HCT116 (cell line): ENCODE results near the gene E2F6. TPM values are rescaled to one million over a fixed set of nuclear protein-coding genes. Genes with fewer than 3 reads are reported as not detected.

Experiments used
- ATAC-seq: fragments of 200-7000 bp; cut with Tn5 transposase; 2 replicates; pipeline ENCODE4 v1.9.1; 2020; ENCODE audit warnings: mild to moderate bottlenecking, moderate library complexity
- BruUV-seq: library from RNA; stranded (reverse); fragments of 400-500 nt; replicated peaks from 2 replicates; lab custom pipeline; 2021; lab: Mats Ljungman, UMichigan
- CTCF ChIA-PET: fragments of 300-600 bp; sonication (Branson Sonifier 250); formaldehyde crosslinking; loops from one replicate; lab custom pipeline; 2021; ENCODE audit warnings: antibody characterized with exemption; lab: Charles Lee
- POLR2A ChIA-PET: fragments of 300-600, 350-600 bp; sonication (Branson Sonifier 250); formaldehyde crosslinking; loops from one replicate; lab custom pipeline; 2021; ENCODE audit warnings: antibody characterized with exemption; lab: Charles Lee
- RAD21 ChIA-PET, 2 experiments: fragments of 300-600 bp; sonication (Branson Sonifier 250); formaldehyde crosslinking; loops; one replicate each; lab custom pipeline; 2023; ENCODE audit warnings: low total read pairs in 2 of 2; ENCODE audit not compliant: uncharacterized antibody in 2 of 2, unreplicated experiment in 2 of 2, low non-redundant PET in 1 of 2; lab: Charles Lee
- DNase-seq: peaks from one replicate; pipeline ENCODE4 v3.0.0-alpha.2; 2010; ENCODE audit warnings: low read depth, low spot score
- H2AFZ ChIP-seq: fragments of 200-600 bp; shearing (Covaris generic), sonication (generic); 2 replicates; pipeline ENCODE4 v1.6.1; 2017; ENCODE audit warnings: low read depth, mixed run types, mixed read lengths, antibody characterized with exemption, low read length; ENCODE audit not compliant: poor library complexity, severe bottlenecking
- H3K27ac ChIP-seq: 2 replicates; pipeline ENCODE4 v1.5.1; 2012; ENCODE audit warnings: low read depth, low read length
- H3K27me3 ChIP-seq: fragments of 200-600 bp; sonication (generic); 2 replicates; pipeline ENCODE4 v1.6.1; 2016; ENCODE audit warnings: mixed run types, low read length, mixed read lengths; ENCODE audit not compliant: insufficient read depth
- H3K36me3 ChIP-seq, 2 experiments: fragments of 200-500 bp in 1 of 2; fragments of 200-600 bp in 1 of 2; sonication (Bioruptor generic) in 1 of 2; sonication (generic) in 1 of 2; 2 replicates each; pipeline versions ENCODE4 v1.5.1 to v1.6.1; 2014 to 2016; ENCODE audit warnings: low read length in 2 of 2, inconsistent platforms in 1 of 2, mixed read lengths in 1 of 2, mixed run types in 1 of 2; ENCODE audit not compliant: insufficient read depth in 2 of 2, control insufficient read depth in 1 of 2
- H3K4me1 ChIP-seq, 2 experiments: fragments of 200-600 bp in 1 of 2; sonication (generic) in 1 of 2; 2 replicates each; pipeline versions ENCODE4 v1.5.1 to v1.6.1; 2012 to 2017; ENCODE audit warnings: low read length in 2 of 2, inconsistent platforms in 1 of 2, mild to moderate bottlenecking in 1 of 2, mixed read lengths in 1 of 2, mixed run types in 1 of 2, moderate library complexity in 1 of 2; ENCODE audit not compliant: insufficient read depth in 2 of 2, control insufficient read depth in 1 of 2
- H3K4me2 ChIP-seq: fragments of 200-600 bp; sonication (generic); 2 replicates; pipeline ENCODE4 v1.6.1; 2017; ENCODE audit warnings: mixed run types, low read length, mixed read lengths
- H3K4me3 ChIP-seq, 2 experiments: fragments of 200-600 bp in 1 of 2; sonication (generic) in 1 of 2; replicated peaks in 1 of 2; 2 replicates each; pipeline ENCODE4 v1.5.1; 2011 to 2016; ENCODE audit warnings: low read length in 2 of 2, control low read depth in 1 of 2, low read depth in 1 of 2, mild to moderate bottlenecking in 1 of 2, mixed read lengths in 1 of 2, mixed run types in 1 of 2
- H3K79me2 ChIP-seq: fragments of 200-600 bp; sonication (generic); 2 replicates; pipeline ENCODE4 v1.6.1; 2017; ENCODE audit warnings: mild to moderate bottlenecking, mixed run types, low read length, moderate library complexity, mixed read lengths; ENCODE audit not compliant: insufficient read depth
- H3K9ac ChIP-seq: fragments of 200-600 bp; sonication (generic); 2 replicates; pipeline ENCODE4 v1.6.1; 2016; ENCODE audit warnings: low read length, mixed read lengths
- H3K9me2 ChIP-seq: fragments of 200-600 bp; sonication (generic), shearing (Covaris generic); 2 replicates; pipeline ENCODE4 v1.6.1; 2017; ENCODE audit warnings: mixed run types, mild to moderate bottlenecking, moderate library complexity; ENCODE audit not compliant: insufficient read depth
- H3K9me3 ChIP-seq, 2 experiments: fragments of 200-500 bp in 1 of 2; fragments of 200-600 bp in 1 of 2; sonication (Bioruptor generic) in 1 of 2; sonication (generic) in 1 of 2; 2 replicates each; pipeline ENCODE4 v1.6.1; 2014 to 2017; ENCODE audit warnings: low read length in 2 of 2, mixed read lengths in 2 of 2, inconsistent platforms in 1 of 2, low read depth in 1 of 2, mild to moderate bottlenecking in 1 of 2, mixed run types in 1 of 2, moderate library complexity in 1 of 2; ENCODE audit not compliant: control insufficient read depth in 1 of 2, insufficient read depth in 1 of 2
- H4K20me1 ChIP-seq: fragments of 200-600 bp; sonication (generic), shearing (Covaris generic); 2 replicates; pipeline ENCODE4 v1.6.1; 2017; ENCODE audit warnings: mixed run types, mild to moderate bottlenecking, moderate library complexity; ENCODE audit not compliant: insufficient read depth
- ATF3 ChIP-seq: IDR thresholded peaks from 2 replicates; pipeline ENCODE4 v1.6.1; 2012
- CBX3 ChIP-seq: IDR thresholded peaks from 2 replicates; pipeline ENCODE4 v1.6.1; 2012; ENCODE audit warnings: low read depth
- CEBPB ChIP-seq: IDR thresholded peaks from 2 replicates; pipeline ENCODE4 v1.6.1; 2012; ENCODE audit warnings: low read depth
- EZH2 ChIP-seq: fragments of 200-600 bp; sonication (generic); IDR thresholded peaks from 2 replicates; pipeline ENCODE4 v1.6.1; 2017; ENCODE audit warnings: antibody characterized with exemption, mixed run types
- EZH2phosphoT487 ChIP-seq: fragments of 200-600 bp; IDR thresholded peaks from 2 replicates; pipeline ENCODE4 v1.6.1; 2018; ENCODE audit warnings: antibody characterized with exemption, borderline replicate concordance
- FOSL1 ChIP-seq: IDR thresholded peaks from 2 replicates; pipeline ENCODE4 v1.6.1; 2012; ENCODE audit warnings: low read depth
- JUND ChIP-seq: IDR thresholded peaks from 2 replicates; pipeline ENCODE4 v1.6.1; 2012
- POLR2A ChIP-seq: IDR thresholded peaks from 2 replicates; pipeline ENCODE4 v1.7.0; 2011; ENCODE audit warnings: borderline replicate concordance; ENCODE audit not compliant: insufficient read depth, insufficient read length; ENCODE audit errors: extremely low read depth
- POLR2AphosphoS5 ChIP-seq: IDR thresholded peaks from 2 replicates; pipeline ENCODE4 v1.6.1; 2011; ENCODE audit warnings: mild to moderate bottlenecking, low read depth, low read length, moderate library complexity
- RAD21 ChIP-seq: IDR thresholded peaks from 2 replicates; pipeline ENCODE4 v1.6.1; 2012; ENCODE audit warnings: low read depth, mild to moderate bottlenecking
- REST ChIP-seq: IDR thresholded peaks from 2 replicates; pipeline ENCODE4 v1.6.1; 2012; ENCODE audit warnings: low read depth
- SRF ChIP-seq: IDR thresholded peaks from 2 replicates; pipeline ENCODE4 v1.6.1; 2012; ENCODE audit warnings: low read depth
- TCF7L2 ChIP-seq: IDR thresholded peaks from 2 replicates; pipeline ENCODE4 v1.7.0; 2011; ENCODE audit warnings: borderline replicate concordance, inconsistent platforms; ENCODE audit not compliant: insufficient read depth, insufficient read length; ENCODE audit errors: extremely low read depth
- YY1 ChIP-seq: IDR thresholded peaks from 2 replicates; pipeline ENCODE4 v1.6.1; 2011; ENCODE audit warnings: low read length, low read depth, moderate library complexity, mild to moderate bottlenecking; ENCODE audit not compliant: insufficient replicate concordance; ENCODE audit errors: extremely low read depth
- ZBTB33 ChIP-seq: IDR thresholded peaks from 2 replicates; pipeline ENCODE4 v1.6.1; 2011; ENCODE audit warnings: mild to moderate bottlenecking, low read length, moderate library complexity; ENCODE audit not compliant: insufficient replicate concordance; ENCODE audit errors: extremely low read depth
- ZFX ChIP-seq: fragments of 450-650 bp; IDR thresholded peaks from 2 replicates; pipeline ENCODE4 v1.6.1; 2017
- ZNF274 ChIP-seq: fragments of 200-500 bp; sonication (Bioruptor generic); IDR thresholded peaks from 2 replicates; pipeline ENCODE4 v1.6.1; 2014; ENCODE audit warnings: mild to moderate bottlenecking, low read depth, low read length, inconsistent platforms
- intact Hi-C: fragments of 100-400 bp; cut with micrococcal nuclease; formaldehyde crosslinking; loops from 2 replicates; pipeline ENCODE4 v1.10.0; 2022
- total RNA-seq: library from RNA; stranded (reverse); gene quantifications from one replicate; pipeline ENCODE4 v1.2.1, GENCODE V29; 2021; ENCODE audit not compliant: unreplicated experiment

Gene E2F6
- total RNA-seq, 1 experiment from 2014 or later, result 22.8 TPM

GRCh38 chr2:11398750-11399437 is 67.1 kb downstream of the E2F6 start (continued):
- TF ChIP-seq ATF3 (no peak), EZH2phosphoT487 (no peak), ZFX (no peak), SRF (no peak), POLR2A (no peak), EZH2 (no peak), JUND (no peak), POLR2AphosphoS5 (no peak), YY1 (no peak), CEBPB (no peak), TCF7L2 (no peak)

GRCh38 chr2:11397513-11397912 is 68.4 kb downstream of the E2F6 start:
- H3K4me1 ChIP-seq, result no peaks in the 10 kb centered on the region
- H3K9me2 ChIP-seq, result no peaks in the 10 kb centered on the region
- H3K79me2 ChIP-seq, result no peaks in the 10 kb centered on the region
- H3K36me3 ChIP-seq, result no peaks in the 10 kb centered on the region
- H3K4me3 ChIP-seq, result no peak overlapping the region
- BruUV-seq, result no TSS peak
- H3K4me2 ChIP-seq, result no peak overlapping the region
- ChIA-PET POLR2A (no interaction called here), CTCF (no interaction called here), RAD21 (no interaction called here)
- no peak for DNase-seq
- H3K9ac ChIP-seq, result no peak overlapping the region
- no peaks in the 10 kb centered on the region for H3K9me3 ChIP-seq
- H2AFZ ChIP-seq, result no peak overlapping the region
- H3K27me3 ChIP-seq, result no peaks in the 10 kb centered on the region
- H4K20me1 ChIP-seq, result no peaks in the 10 kb centered on the region
- intact Hi-C loops, result no loop called here
- no peak for ATAC-seq
- H3K27ac ChIP-seq, result no peak overlapping the region
- no peak for TF ChIP-seq CBX3
- TF ChIP-seq YY1, result no peak
- TF ChIP-seq ZBTB33, result no peak
- TF ChIP-seq ZNF274, result no peak
- no peak for TF ChIP-seq ATF3
- no peak for TF ChIP-seq ZFX
- TF ChIP-seq SRF, result no peak
- no peak for TF ChIP-seq CEBPB
- TF ChIP-seq REST, result no peak
- TF ChIP-seq POLR2AphosphoS5, result no peak
- TF ChIP-seq EZH2, result no peak
- TF ChIP-seq POLR2A, result no peak
- no peak for TF ChIP-seq RAD21
- TF ChIP-seq TCF7L2, result no peak
- TF ChIP-seq FOSL1, result no peak
